ENCODE measurements around the gene AGPAT3.

The AGPAT3 gene

GRCh38 chr21:43877936-43878575, 13.0 kb downstream of the AGPAT3 start:
- TF ChIP-seq CTCF (IDR thresholded peaks at IDR 0.05) = no peak
- Histone ChIP-seq H3K36me3 (peaks cover 0 to 11% (median 8%) of the 10 kb centered on the region in 3 donors), H3K4me1 (peaks cover 0 to 17% (median 8%) of the 10 kb centered on the region in 4 donors), H3K4me3 (no peak overlapping the region), H3K27me3 (no peaks in the 10 kb centered on the region), H3K27ac (no peak overlapping the region), H3K9me3 (no peaks in the 10 kb centered on the region)
- DNase-seq = peak in 1 of 2 donors; percentile 48
- intact Hi-C loops (cut with DNase I; ENCODE audit: low total_unique reads) = no loop called here

GRCh38 chr21:43879348-43880110, 14.5 kb downstream of the AGPAT3 start:
- peak in 1 of 2 donors; percentile 55 for DNase-seq
- Histone ChIP-seq H3K36me3 (peaks cover 0 to 8% (median 6%) of the 10 kb centered on the region in 3 donors), H3K4me1 (peaks cover 0 to 22% (median 15%) of the 10 kb centered on the region in 4 donors), H3K9me3 (no peaks in the 10 kb centered on the region), H3K27me3 (no peaks in the 10 kb centered on the region), H3K4me3 (no peak overlapping the region), H3K27ac (no peak overlapping the region)
- TF ChIP-seq CTCF (IDR thresholded peaks at IDR 0.05) = no peak
- intact Hi-C loops (cut with DNase I; ENCODE audit: low total_unique reads) = loop anchor here (10.0 kb wide), 1 partner anchor 55 kb away; no protein-coding TSS in a partner anchor

- intact Hi-C loops (cut with DNase I; ENCODE audit: low total_unique reads) = loop anchor here (10.0 kb wide), 1 partner anchor 56 kb away; no protein-coding TSS in a partner anchor
- peak in 1 of 2 donors; percentile 53 for DNase-seq
- Histone ChIP-seq H3K4me1 (peaks cover 0 to 27% (median 15%) of the 10 kb centered on the region in 4 donors), H3K27ac (no peak overlapping the region), H3K27me3 (no peaks in the 10 kb centered on the region), H3K36me3 (peaks cover 0 to 8% (median 6%) of the 10 kb centered on the region in 3 donors), H3K4me3 (no peak overlapping the region), H3K9me3 (no peaks in the 10 kb centered on the region)
- no peak for TF ChIP-seq CTCF (IDR thresholded peaks at IDR 0.05)
These were observed 15.3 kb downstream of the AGPAT3 start for GRCh38 chr21:43880111-43880985.

GRCh38 chr21:43881283-43881682, 16.3 kb downstream of the AGPAT3 start:
- Histone ChIP-seq H3K27me3 (no peaks in the 10 kb centered on the region), H3K4me3 (no peak overlapping the region), H3K27ac (no peak overlapping the region), H3K4me1 (peaks cover 0 to 32% (median 15%) of the 10 kb centered on the region in 4 donors), H3K36me3 (peaks cover 0 to 8% (median 6%) of the 10 kb centered on the region in 3 donors), H3K9me3 (no peaks in the 10 kb centered on the region)
- TF ChIP-seq CTCF (IDR thresholded peaks at IDR 0.05) = no peak
- intact Hi-C loops (cut with DNase I; ENCODE audit: low total_unique reads) = loop anchor here (10.0 kb wide), 1 partner anchor 56 kb away; no protein-coding TSS in a partner anchor
- DNase-seq = peak in 1 of 2 donors; percentile 45

- no peak for TF ChIP-seq CTCF (IDR thresholded peaks at IDR 0.05)
- intact Hi-C loops (cut with DNase I; ENCODE audit: low total_unique reads) = loop anchor here (10.0 kb wide), 1 partner anchor 57 kb away; no protein-coding TSS in a partner anchor
These were observed 16.9 kb downstream of the AGPAT3 start for GRCh38 chr21:43881935-43882334.

More at GRCh38 chr21:43881935-43882334, 16.9 kb downstream of the AGPAT3 start:
- Histone ChIP-seq H3K27me3 (no peaks in the 10 kb centered on the region), H3K27ac (no peak overlapping the region), H3K4me3 (no peak overlapping the region), H3K36me3 (peaks cover 0 to 8% (median 6%) of the 10 kb centered on the region in 3 donors), H3K4me1 (peaks cover 0 to 32% (median 15%) of the 10 kb centered on the region in 4 donors), H3K9me3 (no peaks in the 10 kb centered on the region)
- peak in 1 of 2 donors; percentile 40 for DNase-seq
